Ishikawa (cell line): Measurements from ENCODE around the gene BID.

ENCODE experiments used
- CEBPB ChIP-seq: IDR thresholded peaks from 2 replicates; pipeline ENCODE4 v1.6.1; 2012
- CREB1 ChIP-seq: IDR thresholded peaks from 2 replicates; pipeline ENCODE4 v1.6.1; 2012; ENCODE audit warnings: low read depth
- EGR1 ChIP-seq: IDR thresholded peaks from 2 replicates; pipeline ENCODE4 v1.6.1; 2012
- EP300 ChIP-seq: IDR thresholded peaks from 2 replicates; pipeline ENCODE4 v1.6.1; 2012; ENCODE audit warnings: borderline replicate concordance
- FOXM1 ChIP-seq: IDR thresholded peaks from 2 replicates; pipeline ENCODE4 v1.6.1; 2012; ENCODE audit warnings: low read depth, borderline replicate concordance
- NFIC ChIP-seq: IDR thresholded peaks from 2 replicates; pipeline ENCODE4 v1.6.1; 2012
- RAD21 ChIP-seq: IDR thresholded peaks from 2 replicates; pipeline ENCODE4 v1.6.1; 2012; ENCODE audit warnings: low read depth
- TAF1 ChIP-seq: IDR thresholded peaks from 2 replicates; pipeline ENCODE4 v1.6.1; 2012; ENCODE audit warnings: low read depth, mild to moderate bottlenecking
- TCF12 ChIP-seq: IDR thresholded peaks from 2 replicates; pipeline ENCODE4 v1.6.1; 2012; ENCODE audit warnings: low read depth
- TEAD4 ChIP-seq: IDR thresholded peaks from 2 replicates; pipeline ENCODE4 v1.6.1; 2012
- USF1 ChIP-seq: IDR thresholded peaks from 2 replicates; pipeline ENCODE4 v1.6.1; 2012
- YY1 ChIP-seq: IDR thresholded peaks from 2 replicates; pipeline ENCODE4 v1.6.1; 2012; ENCODE audit warnings: low read depth
- ZBTB7A ChIP-seq: IDR thresholded peaks from 2 replicates; pipeline ENCODE4 v1.6.1; 2012; ENCODE audit warnings: low read depth
- TF ChIP-seq, protein P1 (sequence below): IDR thresholded peaks from 2 replicates; pipeline ENCODE4 v1.6.1; 2012; ENCODE audit warnings: low read depth, mild to moderate bottlenecking
- TF ChIP-seq, protein P2 (sequence below): IDR thresholded peaks from 2 replicates; pipeline ENCODE4 v1.6.1; 2012

The BID gene

DNA sequence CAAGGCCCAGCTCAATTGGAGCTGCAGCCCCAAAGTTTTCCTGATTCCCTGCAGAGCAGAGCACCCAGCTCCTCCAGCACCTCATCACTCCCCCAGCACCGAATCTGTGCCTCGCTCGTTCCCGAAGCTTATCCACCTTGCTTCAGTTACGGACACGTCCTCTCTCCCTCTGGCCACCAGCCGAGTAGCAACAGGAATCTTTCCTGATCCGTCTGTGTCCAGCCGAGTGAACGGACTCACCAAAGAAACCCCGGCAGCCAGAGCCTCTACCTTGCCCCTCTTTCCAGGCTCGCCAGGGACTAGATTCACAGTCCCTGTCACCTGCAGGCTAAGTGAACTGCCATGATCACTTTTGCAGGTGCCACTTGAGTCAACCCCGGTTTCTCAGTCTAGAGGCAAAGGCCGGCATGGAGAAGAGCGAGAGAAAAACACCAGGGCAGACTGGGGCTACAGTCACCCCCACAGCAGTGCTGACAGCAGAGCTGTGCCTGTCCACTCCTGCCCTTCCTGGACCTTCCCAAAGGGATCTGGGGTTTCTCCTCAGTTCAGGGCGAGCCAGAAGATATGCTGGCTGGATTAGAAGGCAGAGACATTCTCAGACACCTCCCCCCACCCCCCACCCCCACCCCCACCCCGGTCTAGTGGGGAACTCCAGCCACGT lies 32.3 kb downstream of the BID start:
- no peak for TF ChIP-seq CREB1
- TF ChIP-seq RAD21, result no peak
- TF ChIP-seq EGR1, result no peak
- no peak for TF ChIP-seq EP300

DNA sequence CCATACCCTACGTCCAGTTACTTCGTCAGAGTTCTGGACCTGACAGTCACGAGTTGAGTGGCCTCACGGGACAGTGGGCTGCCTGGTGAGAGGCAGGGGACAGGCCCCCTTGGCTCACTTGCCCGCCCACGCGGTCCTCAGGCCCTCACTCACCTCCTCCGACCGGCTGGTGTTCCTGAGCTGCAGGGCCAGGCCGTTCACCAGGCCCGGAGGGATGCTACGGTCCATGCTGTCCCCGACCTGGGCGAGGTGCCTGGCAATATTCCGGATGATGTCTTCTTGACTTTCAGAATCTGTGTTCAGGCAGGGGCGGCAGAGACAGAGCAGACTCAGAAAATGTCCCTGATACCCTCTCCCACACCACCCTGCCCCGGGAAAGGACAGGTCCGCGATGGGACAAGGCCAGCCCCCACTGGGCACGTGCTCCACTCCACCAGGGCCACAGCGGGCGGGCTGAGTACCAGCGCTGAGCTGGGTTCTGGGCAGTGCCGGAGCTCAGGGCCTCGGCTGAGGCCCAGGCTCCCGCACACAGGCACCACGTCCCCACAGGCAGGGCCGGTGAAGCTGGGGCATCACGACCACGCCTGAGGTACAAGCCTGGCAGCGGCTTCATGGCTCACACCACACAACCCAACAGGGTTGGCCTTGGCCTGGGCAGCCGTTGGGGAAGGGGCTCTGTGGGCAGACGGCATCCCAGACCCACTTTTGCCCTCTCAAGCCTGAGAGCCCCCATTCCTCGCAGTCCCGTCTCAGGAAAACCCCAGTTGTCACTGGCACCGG lies 34.9 kb downstream of the BID start:
- TF ChIP-seq TEAD4 (no peak), YY1 (no peak), CEBPB (no peak), NFIC (no peak), FOXM1 (no peak)

- TF ChIP-seq FOXM1 (no peak), USF1 (no peak), TAF1 (no peak), EGR1 (no peak), CREB1 (no peak), NFIC (no peak), TEAD4 (no peak), ZBTB7A (no peak), CEBPB (no peak), RAD21 (no peak), TCF12 (no peak), EP300 (no peak), YY1 (no peak)
- TF ChIP-seq, protein P1, sequence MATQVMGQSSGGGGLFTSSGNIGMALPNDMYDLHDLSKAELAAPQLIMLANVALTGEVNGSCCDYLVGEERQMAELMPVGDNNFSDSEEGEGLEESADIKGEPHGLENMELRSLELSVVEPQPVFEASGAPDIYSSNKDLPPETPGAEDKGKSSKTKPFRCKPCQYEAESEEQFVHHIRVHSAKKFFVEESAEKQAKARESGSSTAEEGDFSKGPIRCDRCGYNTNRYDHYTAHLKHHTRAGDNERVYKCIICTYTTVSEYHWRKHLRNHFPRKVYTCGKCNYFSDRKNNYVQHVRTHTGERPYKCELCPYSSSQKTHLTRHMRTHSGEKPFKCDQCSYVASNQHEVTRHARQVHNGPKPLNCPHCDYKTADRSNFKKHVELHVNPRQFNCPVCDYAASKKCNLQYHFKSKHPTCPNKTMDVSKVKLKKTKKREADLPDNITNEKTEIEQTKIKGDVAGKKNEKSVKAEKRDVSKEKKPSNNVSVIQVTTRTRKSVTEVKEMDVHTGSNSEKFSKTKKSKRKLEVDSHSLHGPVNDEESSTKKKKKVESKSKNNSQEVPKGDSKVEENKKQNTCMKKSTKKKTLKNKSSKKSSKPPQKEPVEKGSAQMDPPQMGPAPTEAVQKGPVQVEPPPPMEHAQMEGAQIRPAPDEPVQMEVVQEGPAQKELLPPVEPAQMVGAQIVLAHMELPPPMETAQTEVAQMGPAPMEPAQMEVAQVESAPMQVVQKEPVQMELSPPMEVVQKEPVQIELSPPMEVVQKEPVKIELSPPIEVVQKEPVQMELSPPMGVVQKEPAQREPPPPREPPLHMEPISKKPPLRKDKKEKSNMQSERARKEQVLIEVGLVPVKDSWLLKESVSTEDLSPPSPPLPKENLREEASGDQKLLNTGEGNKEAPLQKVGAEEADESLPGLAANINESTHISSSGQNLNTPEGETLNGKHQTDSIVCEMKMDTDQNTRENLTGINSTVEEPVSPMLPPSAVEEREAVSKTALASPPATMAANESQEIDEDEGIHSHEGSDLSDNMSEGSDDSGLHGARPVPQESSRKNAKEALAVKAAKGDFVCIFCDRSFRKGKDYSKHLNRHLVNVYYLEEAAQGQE, result no peak
- TF ChIP-seq, protein P2, sequence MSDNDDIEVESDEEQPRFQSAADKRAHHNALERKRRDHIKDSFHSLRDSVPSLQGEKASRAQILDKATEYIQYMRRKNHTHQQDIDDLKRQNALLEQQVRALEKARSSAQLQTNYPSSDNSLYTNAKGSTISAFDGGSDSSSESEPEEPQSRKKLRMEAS, result no peak
Observed at GRCh38 chr22:17738386-17739128, 35.7 kb downstream of the BID start.

GRCh38 chr22:17734187-17734586 lies 40.1 kb downstream of the BID start:
- TF ChIP-seq YY1, result no peak
- TF ChIP-seq FOXM1, result no peak
- TF ChIP-seq, protein P1, result no peak
- no peak for TF ChIP-seq CEBPB
- no peak for TF ChIP-seq TCF12

DNA sequence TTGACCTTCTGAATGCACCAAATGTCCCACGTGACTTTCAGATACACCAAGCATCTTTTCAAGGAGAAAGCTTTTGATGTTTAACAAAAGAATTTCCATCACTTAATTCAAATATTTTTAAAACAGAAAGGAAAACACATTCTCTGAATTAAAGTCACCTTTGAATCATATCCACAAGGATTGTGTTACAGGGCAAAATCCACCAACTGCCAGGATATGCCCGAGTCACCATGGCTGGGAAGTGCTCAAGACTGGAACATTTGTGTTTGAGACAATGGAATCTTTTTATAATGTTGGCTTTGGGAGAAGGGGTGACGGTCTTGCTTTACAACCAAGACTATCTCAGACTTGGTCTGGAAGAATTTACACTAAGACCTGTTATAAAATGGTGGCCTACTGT lies 40.8 kb downstream of the BID start:
- TF ChIP-seq FOXM1 (no peak), ZBTB7A (no peak), CEBPB (no peak), TCF12 (no peak), CREB1 (no peak), NFIC (no peak), TAF1 (no peak), RAD21 (no peak), EGR1 (no peak), YY1 (no peak), EP300 (no peak), TEAD4 (no peak), USF1 (no peak)
- TF ChIP-seq, protein P2, result no peak
- TF ChIP-seq, protein P1, result no peak
